Neural progenitor cell (in vitro differentiated cells): ENCODE data around the gene MMADHC. TPM values are rescaled to one million over a fixed set of nuclear protein-coding genes. Genes with fewer than 3 reads are reported as not detected.
A peak's percentile ranks its signal among the peaks of the same experiment; 100 is the strongest.

Experiments
- DNase-seq: peaks from one replicate; pipeline ENCODE4 v3.0.0-alpha.2; 2016; ENCODE audit warnings: low spot score
- H2AFZ ChIP-seq: fragments of 200-600 bp; sonication (generic); replicated peaks from 2 replicates; pipeline ENCODE4 v1.6.1; 2016; ENCODE audit warnings: antibody characterized with exemption
- H3F3A ChIP-seq: fragments of 200-600 bp; sonication (generic); 2 replicates; pipeline ENCODE4 v1.6.1; 2016; ENCODE audit warnings: antibody characterized with exemption, low read depth
- H3K27ac ChIP-seq: fragments of 200-600 bp; sonication (generic); 2 replicates; pipeline ENCODE4 v1.5.1; 2016; ENCODE audit warnings: mild to moderate bottlenecking
- H3K27me3 ChIP-seq: fragments of 200-600 bp; sonication (generic); 2 replicates; pipeline ENCODE4 v1.6.1; 2016; ENCODE audit warnings: mild to moderate bottlenecking, moderate library complexity
- H3K36me3 ChIP-seq: fragments of 200-600 bp; sonication (generic); 2 replicates; pipeline ENCODE4 v1.5.1; 2016
- H3K4me1 ChIP-seq: fragments of 200-600 bp; sonication (generic); 2 replicates; pipeline ENCODE4 v1.6.1; 2016; ENCODE audit warnings: mixed run types
- H3K4me2 ChIP-seq: fragments of 200-600 bp; sonication (generic); 2 replicates; pipeline ENCODE4 v1.6.1; 2016
- H3K4me3 ChIP-seq: fragments of 200-600 bp; sonication (generic); 2 replicates; pipeline ENCODE4 v1.5.1; 2016
- H3K79me2 ChIP-seq: fragments of 200-600 bp; sonication (generic); 2 replicates; pipeline ENCODE4 v1.6.1; 2016; ENCODE audit warnings: low read depth
- H3K9ac ChIP-seq: fragments of 200-600 bp; sonication (generic); 2 replicates; pipeline ENCODE4 v1.6.1; 2016
- H3K9me3 ChIP-seq: fragments of 200-600 bp; sonication (generic); 2 replicates; pipeline ENCODE4 v1.5.1; 2016; ENCODE audit warnings: low read depth
- H4K20me1 ChIP-seq: fragments of 200-600 bp; sonication (generic); 2 replicates; pipeline ENCODE4 v1.6.1; 2016; ENCODE audit warnings: low read depth
- H3K27ac Mint-ChIP-seq: 3 replicates; pipeline ENCODE4 v1.8.0; 2021; ENCODE audit warnings: mixed read lengths
- H3K27me3 Mint-ChIP-seq: 2 replicates; pipeline ENCODE4 v1.8.0; 2022; ENCODE audit warnings: low read depth, mild to moderate bottlenecking, inconsistent platforms, moderate library complexity, mixed read lengths; ENCODE audit not compliant: insufficient read depth
- H3K36me3 Mint-ChIP-seq: 3 replicates; pipeline ENCODE4 v1.8.0; 2021; ENCODE audit warnings: mixed read lengths
- H3K4me1 Mint-ChIP-seq: 3 replicates; pipeline ENCODE4 v1.8.0; 2021; ENCODE audit warnings: mixed read lengths
- H3K4me3 Mint-ChIP-seq: 3 replicates; pipeline ENCODE4 v1.8.0; 2021; ENCODE audit warnings: mild to moderate bottlenecking, moderate library complexity, mixed read lengths
- H3K9me3 Mint-ChIP-seq: 3 replicates; pipeline ENCODE4 v1.8.0; 2020; ENCODE audit warnings: mixed read lengths
- CTCF ChIP-seq: fragments of 200-600 bp; sonication (generic); IDR thresholded peaks from 2 replicates; pipeline ENCODE4 v1.5.1; 2017; ENCODE audit warnings: antibody characterized with exemption, mild to moderate bottlenecking
- EZH2 ChIP-seq: fragments of 200-600 bp; sonication (generic); IDR thresholded peaks from 2 replicates; pipeline ENCODE4 v1.6.1; 2017; ENCODE audit warnings: antibody characterized with exemption, mild to moderate bottlenecking, moderate library complexity
- EZH2phosphoT487 ChIP-seq: fragments of 200-600 bp; sonication (generic); IDR thresholded peaks from 2 replicates; pipeline ENCODE4 v1.6.1; 2017; ENCODE audit warnings: antibody characterized with exemption
- total RNA-seq: library from RNA; depleted of rRNA; stranded (reverse); fragments of >200 nt; gene quantifications from 2 replicates; pipeline ENCODE4 v1.2.3, GENCODE V29; 2015; ENCODE audit warnings: low replicate concordance

MMADHC gene
- total RNA-seq, 1 donor from 2014 or later: 178 TPM

DNA sequence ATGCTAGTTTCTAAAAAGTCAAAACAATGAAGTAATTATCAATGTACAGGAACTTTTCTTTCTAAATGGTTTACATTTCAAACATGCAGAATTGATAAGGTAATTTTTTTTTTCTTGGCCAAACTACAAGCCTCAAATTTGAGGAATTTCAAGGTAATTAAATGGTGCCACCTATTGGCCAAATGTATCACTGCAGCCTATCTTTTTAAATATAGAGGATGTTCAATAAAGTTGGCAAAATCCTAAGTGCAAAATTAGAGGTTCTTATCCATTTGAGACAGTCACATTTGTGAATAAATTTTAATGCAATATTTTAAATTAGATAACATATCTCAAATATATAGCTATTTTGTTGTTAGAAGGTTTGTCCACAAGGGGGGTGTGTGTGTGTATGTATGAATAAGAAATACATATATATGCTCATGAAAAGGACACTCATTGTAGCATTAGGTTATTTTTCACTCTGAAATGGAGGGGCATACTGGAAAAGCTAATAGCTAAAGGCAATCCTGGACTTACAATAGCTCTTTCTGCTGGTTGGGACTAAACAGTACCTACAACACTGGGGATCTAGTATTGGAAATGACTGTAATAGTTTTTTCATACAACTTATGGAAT is 26.2 kb downstream of the MMADHC start:
- peak; percentile 45 for DNase-seq
- H3K27me3 Mint-ChIP-seq: no peaks in the 10 kb centered on the region
- Histone ChIP-seq H3K79me2 (no peaks in the 10 kb centered on the region), H3K27me3 (no peaks in the 10 kb centered on the region), H3K27ac (no peak overlapping the region), H3K9me3 (no peaks in the 10 kb centered on the region), H3K4me1 (no peaks in the 10 kb centered on the region), H3F3A (no peaks in the 10 kb centered on the region), H3K36me3 (no peaks in the 10 kb centered on the region), H3K9ac (no peak overlapping the region), H4K20me1 (no peaks in the 10 kb centered on the region), H2AFZ (no peak overlapping the region), H3K4me3 (no peak overlapping the region), H3K4me2 (no peak overlapping the region)
- no peak overlapping the region for H3K4me3 Mint-ChIP-seq
- no peak overlapping the region for H3K27ac Mint-ChIP-seq
- no peaks in the 10 kb centered on the region for H3K4me1 Mint-ChIP-seq
- no peaks in the 10 kb centered on the region for H3K36me3 Mint-ChIP-seq
- no peaks in the 10 kb centered on the region for H3K9me3 Mint-ChIP-seq
- TF ChIP-seq CTCF (peak; percentile 97), EZH2phosphoT487 (no peak)

- H4K20me1 ChIP-seq: no peaks in the 10 kb centered on the region
- no peak for TF ChIP-seq EZH2phosphoT487
- TF ChIP-seq CTCF: peak; percentile 15
- no peak for TF ChIP-seq EZH2
- H3K4me3 ChIP-seq: no peak overlapping the region
- Mint-ChIP-seq H3K9me3 (no peaks in the 10 kb centered on the region), H3K36me3 (no peaks in the 10 kb centered on the region), H3K4me1 (no peaks in the 10 kb centered on the region), H3K27ac (no peak overlapping the region), H3K4me3 (no peak overlapping the region), H3K27me3 (no peaks in the 10 kb centered on the region)
- H2AFZ ChIP-seq: no peak overlapping the region
- no peaks in the 10 kb centered on the region for H3K27me3 ChIP-seq
- H3K27ac ChIP-seq: no peak overlapping the region
- no peaks in the 10 kb centered on the region for H3F3A ChIP-seq
- H3K4me1 ChIP-seq: no peaks in the 10 kb centered on the region
- H3K79me2 ChIP-seq: no peaks in the 10 kb centered on the region
- H3K4me2 ChIP-seq: no peak overlapping the region
- peak; percentile 9 for DNase-seq
- H3K36me3 ChIP-seq: no peaks in the 10 kb centered on the region
- H3K9me3 ChIP-seq: no peaks in the 10 kb centered on the region
- no peak overlapping the region for H3K9ac ChIP-seq
Measured at GRCh38 chr2:149559341-149560068, 28.1 kb downstream of the MMADHC start.

DNA sequence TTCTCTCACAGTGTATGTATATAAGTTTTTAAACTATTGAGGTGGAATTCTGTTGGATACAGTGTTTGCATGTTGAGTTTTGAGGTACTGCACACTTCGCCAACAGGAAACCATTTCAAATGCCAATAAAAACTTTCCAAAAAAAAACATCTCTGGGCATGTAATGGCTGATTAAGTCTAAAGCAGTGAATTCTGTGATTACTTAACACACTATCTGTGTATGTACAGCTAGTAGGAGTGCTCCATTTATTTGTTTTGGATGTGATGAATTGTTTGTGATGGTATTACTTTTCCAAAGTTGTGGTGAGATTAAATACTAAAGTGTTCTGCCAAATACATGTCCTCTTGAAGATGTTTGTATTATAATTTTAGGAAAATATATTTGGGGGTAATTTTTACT is 31.1 kb downstream of the MMADHC start:
- Histone ChIP-seq H3F3A (no peaks in the 10 kb centered on the region), H4K20me1 (no peaks in the 10 kb centered on the region), H3K27me3 (no peaks in the 10 kb centered on the region), H3K79me2 (no peaks in the 10 kb centered on the region), H3K4me3 (no peak overlapping the region), H3K9ac (no peak overlapping the region), H2AFZ (no peak overlapping the region), H3K27ac (no peak overlapping the region), H3K4me1 (no peaks in the 10 kb centered on the region), H3K36me3 (no peaks in the 10 kb centered on the region), H3K4me2 (no peak overlapping the region), H3K9me3 (no peaks in the 10 kb centered on the region)
- no peak overlapping the region for H3K27ac Mint-ChIP-seq
- no peak for DNase-seq
- no peaks in the 10 kb centered on the region for H3K36me3 Mint-ChIP-seq
- peaks cover 2% of the 10 kb centered on the region for H3K27me3 Mint-ChIP-seq
- no peak for TF ChIP-seq CTCF
- no peak for TF ChIP-seq EZH2phosphoT487
- no peak for TF ChIP-seq EZH2
- H3K4me1 Mint-ChIP-seq: no peaks in the 10 kb centered on the region
- no peak overlapping the region for H3K4me3 Mint-ChIP-seq
- H3K9me3 Mint-ChIP-seq: peaks cover 3% of the 10 kb centered on the region
